T-helper 9 cell (primary cell): ENCODE results near the gene DNAAF1.
"Not testable (repeated sequence)": the region's sequence is repeated elsewhere in the genome, so short reads cannot be mapped to it uniquely, and the experiment has no call there.

Experiments used
- DNase-seq: peaks from one replicate; pipeline ENCODE4 v3.0.0-alpha.2; 2020

The DNAAF1 gene

GRCh38 chr16:84214451-84215066 is 69.5 kb downstream of the DNAAF1 start:
- no peak for DNase-seq

GRCh38 chr16:84215531-84215930 is 70.4 kb downstream of the DNAAF1 start:
- DNase-seq, result no peak

DNA sequence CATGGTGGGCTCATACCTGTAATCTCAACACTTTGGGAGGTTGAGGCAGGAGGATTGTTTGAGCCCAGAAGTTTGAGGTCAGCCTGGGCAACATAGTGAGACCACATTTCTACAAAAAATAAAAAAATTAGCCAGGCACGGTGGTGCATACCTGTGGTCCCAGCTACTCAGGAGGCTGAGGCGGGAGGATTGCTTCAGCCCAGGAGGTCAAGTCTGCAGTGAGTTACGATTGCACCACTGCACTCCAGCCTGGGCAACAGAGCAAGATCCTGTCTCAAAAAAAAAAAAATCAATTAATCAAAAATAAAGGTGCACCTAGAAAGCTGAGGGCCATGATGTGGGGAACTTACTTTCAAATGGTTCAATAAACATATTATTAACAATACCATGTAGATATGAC is 71.0 kb downstream of the DNAAF1 start:
- DNase-seq, result not testable (repeated sequence)

GRCh38 chr16:84218176-84218823 is 73.2 kb downstream of the DNAAF1 start:
- DNase-seq, result no peak

GRCh38 chr16:84218956-84219355 is 73.8 kb downstream of the DNAAF1 start:
- no peak for DNase-seq

- no peak for DNase-seq
Observed at GRCh38 chr16:84220851-84221250, 75.7 kb downstream of the DNAAF1 start.

GRCh38 chr16:84223456-84223855 is 78.3 kb downstream of the DNAAF1 start:
- no peak for DNase-seq

GRCh38 chr16:84224554-84224953 is 79.4 kb downstream of the DNAAF1 start:
- DNase-seq, result no peak

DNA sequence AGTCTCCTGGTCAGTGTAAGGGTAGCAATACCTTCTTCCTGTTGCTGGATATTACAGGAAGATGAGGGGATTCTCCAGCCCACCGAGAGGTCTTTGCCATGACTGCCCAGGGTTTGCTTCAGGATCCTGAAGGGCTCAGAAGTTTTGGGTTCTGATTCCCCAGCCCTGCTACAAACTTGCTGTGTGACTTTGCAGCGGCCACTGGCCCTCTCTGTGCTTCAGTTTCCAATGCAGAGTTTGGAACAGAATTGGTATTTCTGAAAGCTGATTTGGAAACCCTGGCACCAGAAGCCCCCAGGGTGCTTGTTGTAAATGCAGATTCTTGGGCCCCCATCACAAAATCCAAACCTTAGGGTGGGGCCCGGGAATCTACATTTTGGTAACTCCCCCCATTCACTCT is 80.0 kb downstream of the DNAAF1 start:
- DNase-seq, result no peak

DNA sequence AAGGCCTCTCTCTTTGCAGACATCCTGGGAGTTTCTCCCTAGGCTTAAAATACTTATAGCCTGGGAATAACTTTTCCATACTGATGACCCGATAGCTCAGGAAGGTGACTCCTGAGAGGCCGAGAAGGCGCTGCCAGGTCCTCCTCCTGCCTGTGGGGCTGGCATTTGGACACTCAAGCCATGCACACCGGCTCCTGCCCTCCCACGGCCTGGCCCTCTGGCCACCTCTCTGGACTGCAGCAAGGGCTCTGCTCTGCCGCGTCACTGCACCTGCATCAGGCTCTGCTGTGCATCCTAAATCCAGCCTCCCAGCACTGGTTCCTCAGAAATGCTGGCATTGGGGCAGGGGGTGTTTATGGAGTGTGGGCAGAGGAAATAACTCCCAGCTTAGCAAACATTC is 80.5 kb downstream of the DNAAF1 start:
- DNase-seq, result no peak

GRCh38 chr16:84226026-84226425 is 80.9 kb downstream of the DNAAF1 start:
- no peak for DNase-seq
